HS-5 (cell line): ENCODE measurements around the gene ST3GAL4.
"Not testable (repeated sequence)": the region's sequence is repeated elsewhere in the genome, so short reads cannot be mapped to it uniquely, and the experiment has no call there.

ENCODE experiments used
- DNase-seq: peaks from one replicate; pipeline ENCODE4 v3.0.0-alpha.2; 2012; ENCODE audit warnings: low read depth

ST3GAL4 gene

DNA sequence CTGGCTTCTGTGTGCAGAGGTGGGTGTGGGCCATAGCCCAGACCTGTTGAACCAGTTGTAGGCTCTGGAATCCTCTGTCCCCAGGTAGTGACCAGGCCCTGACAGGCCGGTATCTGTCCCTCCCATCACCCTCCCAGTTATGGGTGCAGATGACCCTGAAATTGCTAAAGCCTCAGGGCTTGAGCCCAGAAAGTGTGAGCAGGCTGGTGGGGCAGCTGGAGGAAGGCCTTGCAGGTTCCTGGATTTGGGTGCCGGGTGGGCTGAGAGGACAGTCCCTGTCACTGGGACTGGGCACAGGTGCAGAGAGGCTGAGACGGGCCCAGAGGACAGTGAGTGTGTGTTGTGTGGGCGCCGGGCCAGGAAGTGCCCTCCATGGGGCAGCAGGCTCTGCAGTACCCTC lies 10.0 kb downstream of the ST3GAL4 start:
- DNase-seq: not testable (repeated sequence)

DNA sequence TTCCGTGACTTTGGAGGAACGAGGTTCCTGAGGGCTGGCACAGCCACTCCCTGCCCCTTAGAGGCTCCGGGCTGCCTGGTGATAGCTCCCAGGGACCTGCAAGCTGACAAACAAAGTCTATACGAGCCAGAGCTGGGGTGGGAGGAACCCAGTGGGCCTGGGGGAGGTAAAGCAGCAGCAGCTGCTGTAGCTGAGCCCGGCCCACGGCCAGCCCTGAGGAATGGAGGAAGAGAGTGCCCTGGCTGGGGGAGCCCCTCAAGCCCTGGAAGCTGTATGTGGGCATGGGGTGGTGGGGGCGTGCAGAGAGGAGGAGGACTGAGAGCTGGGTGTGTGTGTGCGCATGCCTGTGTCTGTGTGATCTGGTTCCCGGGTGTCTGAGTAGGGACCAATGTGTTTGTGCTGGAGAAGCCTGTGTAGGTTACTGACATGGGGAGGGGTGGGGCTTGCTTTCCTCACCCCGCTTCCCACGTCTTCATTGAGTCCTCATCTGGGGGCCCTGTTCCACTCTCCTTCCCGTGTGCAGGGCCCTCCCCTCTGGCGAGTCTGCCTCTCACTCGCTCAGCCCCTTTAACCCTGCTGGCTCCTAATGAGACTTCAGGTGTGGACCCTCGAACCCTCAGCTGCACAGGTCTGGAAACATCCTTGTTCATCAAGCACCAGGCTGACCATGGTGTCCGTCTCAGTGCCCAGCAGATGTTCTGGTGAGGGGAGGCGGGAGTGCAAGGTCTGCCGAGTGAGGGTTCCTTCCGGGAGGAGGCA lies 10.8 kb downstream of the ST3GAL4 start:
- no peak for DNase-seq

DNA sequence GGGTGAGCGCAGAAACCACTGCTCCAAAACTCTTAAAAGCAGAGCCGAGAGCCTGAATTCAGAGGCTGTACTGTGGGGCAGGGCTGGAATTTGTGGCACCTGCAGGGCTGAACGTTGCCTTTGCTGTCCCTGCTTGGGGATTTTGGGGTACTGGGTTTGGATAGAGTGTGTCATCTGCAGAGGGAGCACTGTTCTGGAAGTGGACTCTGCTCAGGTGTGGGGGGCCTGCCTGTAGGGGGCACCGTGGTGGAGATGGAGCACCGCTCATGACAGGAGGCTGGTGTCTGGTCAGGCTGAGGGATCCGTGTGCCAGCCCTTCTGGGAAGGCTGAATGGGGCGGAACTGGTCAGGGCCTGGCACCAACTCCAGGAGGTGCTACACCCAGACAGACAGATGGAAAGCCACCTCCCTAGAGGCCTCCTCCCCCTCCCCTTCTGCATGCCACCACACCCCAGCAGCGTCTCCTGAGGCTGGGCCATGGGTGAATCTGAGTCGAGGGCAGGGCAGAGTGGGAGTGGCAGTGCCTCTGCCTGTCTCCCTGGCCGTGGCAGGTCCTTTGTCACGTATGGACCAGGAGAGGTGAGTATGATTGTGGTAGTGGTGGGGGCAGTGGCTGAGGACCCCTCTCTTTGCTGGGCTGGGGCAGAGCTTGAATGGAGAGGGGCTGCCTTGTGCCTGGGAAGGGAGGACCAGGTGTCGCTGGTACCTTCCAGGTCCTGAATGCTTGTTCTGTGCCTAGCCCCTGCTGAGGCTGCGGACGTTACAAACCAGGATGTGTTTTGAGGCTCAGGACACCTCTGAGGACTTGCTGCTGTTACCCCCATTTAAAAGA lies 11.6 kb downstream of the ST3GAL4 start:
- DNase-seq: not testable (repeated sequence)

DNA sequence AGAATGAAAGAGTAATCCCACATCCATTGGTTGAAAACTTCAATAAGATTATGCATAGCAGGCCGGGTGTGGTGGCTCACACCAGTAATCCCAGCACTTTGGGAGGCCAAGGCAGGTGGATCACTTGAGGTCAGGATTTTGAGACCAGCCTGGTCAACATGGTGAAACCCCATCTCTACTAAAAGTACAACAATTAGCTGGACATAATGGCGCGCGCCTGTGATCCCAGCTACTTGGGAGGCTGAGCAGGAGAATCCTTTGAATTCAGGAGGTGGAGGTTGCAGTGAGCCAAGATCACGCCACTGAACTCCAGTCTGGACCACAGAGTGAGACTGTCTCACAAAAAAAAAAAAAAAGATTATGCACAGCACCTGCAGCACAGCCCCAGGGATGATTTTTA lies 12.3 kb downstream of the ST3GAL4 start:
- DNase-seq: not testable (repeated sequence)

DNA sequence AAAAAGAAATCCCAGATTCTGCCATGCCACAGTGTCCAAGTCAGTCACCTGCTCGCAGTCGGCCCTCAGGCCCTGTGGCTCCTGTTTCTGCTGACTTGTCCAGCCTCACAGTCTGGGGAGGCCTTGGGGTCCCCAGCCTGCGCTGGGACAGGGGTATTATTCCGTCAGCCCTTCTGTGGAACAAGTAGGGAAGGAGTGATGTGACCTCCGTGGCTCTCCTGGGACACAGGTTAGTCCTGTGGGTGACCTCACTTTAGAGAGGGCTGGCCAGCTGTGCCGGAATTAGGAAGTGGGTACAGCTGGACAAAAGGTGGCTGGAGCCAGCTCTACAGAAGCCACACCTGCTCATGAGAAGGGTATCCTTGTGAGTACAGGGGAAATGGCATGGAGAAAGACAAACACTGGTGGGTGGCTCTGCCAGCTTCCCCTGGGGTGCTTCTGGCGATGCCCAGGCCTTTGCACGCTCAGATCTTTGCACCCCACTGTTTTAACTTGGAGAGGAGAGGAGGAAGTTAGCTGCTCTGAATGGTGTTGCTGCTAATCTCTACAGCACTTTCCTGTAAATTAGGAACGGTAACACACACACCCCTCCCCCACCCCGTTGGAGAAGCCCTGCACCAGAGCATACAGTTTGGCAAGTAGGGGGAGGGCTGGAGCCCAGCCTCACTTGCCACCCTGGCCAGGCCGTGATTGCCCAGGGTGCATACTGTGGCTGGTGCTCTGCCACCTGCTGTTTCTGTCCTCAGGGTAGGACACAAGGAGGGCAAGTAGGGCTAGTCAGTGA lies 13.0 kb downstream of the ST3GAL4 start:
- DNase-seq: not testable (repeated sequence)

DNA sequence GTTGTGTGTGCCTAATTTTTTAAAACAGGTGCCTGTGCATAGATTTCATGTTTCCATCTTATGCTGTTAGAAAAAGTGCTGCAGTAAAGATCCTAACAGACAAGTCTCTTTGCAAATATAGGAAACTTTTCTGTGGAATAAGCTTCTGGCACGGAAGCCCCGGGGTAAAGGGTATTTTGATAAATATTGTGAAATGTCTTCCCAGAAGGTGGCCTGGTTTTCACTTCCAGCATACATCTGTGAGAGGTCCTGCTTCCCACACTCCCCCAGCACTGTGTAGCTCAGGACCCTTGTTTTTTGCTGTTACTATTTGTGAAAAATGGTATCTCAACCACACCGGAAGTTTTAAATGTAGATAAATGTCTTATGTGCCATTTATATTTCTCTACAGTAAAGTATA lies 14.5 kb downstream of the ST3GAL4 start:
- no peak for DNase-seq

DNA sequence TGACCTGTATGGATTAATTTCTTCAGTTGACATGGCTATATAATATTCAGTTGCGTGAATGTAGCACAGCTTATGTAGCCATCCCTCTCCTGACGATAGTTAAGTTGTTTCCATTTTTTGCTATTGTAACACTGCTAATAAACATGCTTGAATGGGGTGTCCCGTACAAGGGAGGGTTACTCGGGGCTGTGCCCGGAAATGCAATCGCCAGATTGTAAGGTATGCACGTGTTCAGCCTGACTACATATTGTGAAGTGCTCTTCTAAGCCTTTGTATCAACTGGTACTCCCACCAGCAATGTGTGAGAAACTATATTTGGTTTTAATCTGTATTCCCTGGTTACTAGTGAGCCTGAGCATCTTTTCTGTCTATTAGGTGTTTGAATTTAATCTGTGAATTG lies 16.1 kb downstream of the ST3GAL4 start:
- no peak for DNase-seq

DNA sequence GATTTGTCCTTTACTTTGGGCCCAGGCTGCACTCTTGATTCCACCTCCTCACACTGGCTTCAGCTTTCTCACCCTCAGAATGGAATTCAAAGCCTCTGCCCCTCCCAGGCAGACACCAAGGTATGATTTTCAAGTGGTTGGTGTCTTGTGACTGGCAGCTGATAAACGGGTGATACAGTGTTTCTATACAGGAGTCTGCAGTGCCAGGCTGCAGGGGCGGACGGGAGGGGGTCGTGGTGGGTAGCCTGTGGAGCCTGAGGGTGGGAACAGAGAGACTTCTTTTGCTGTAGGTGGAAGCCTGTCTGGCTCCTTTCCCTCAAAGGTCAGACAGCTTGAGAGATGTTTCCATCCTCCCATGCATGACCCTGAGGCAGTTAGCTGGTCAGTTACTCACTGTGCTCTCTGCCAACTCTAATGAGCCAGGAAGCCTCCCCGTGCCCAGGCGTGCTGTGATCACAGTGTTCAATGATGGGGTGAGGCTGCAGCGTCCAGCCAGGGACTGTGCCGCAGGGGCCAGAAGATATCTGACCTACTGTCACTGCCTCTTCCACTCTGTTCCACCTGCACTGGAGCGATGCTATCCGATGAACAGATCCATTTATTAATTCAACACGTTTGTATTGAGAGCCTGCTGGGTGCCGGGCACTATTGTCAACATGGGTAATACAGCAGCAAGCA lies 18.0 kb downstream of the ST3GAL4 start:
- not testable (repeated sequence) for DNase-seq

DNA sequence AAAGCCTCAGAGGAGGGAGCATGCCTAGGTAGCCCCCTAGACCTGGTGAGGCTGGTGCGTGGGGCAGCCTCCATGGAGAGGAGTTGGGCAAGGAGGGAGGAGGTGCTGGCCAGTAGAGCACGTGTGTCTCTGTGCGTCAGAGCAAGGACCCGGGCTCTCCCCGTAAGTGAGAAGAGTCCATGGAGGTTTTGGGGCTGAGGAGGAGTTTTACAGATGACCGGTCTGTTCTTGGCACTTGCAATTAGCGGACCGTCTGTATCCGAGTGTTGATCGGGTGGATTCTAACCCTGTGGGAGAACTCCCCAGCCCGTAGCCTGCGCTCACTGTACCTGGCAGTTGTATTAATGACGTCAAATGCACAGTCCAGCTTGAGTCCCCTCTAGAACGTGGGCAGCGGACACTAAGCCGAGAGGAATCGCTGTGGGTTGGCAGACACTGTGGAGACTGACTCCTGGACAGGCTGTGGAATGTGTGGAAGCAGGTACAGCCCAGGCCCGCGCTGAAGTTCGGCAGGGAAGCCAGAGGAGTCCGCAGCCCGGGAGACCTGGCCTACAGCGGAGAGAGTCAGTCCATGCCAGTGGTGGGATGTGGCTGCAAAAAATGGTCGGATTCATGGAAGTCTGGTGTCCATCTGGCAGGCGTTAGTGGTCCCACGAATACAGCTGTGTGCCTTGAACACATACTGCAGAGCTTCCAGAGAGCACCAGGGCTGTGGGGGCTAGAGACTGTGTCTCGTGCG lies 19.2 kb downstream of the ST3GAL4 start:
- not testable (repeated sequence) for DNase-seq

DNA sequence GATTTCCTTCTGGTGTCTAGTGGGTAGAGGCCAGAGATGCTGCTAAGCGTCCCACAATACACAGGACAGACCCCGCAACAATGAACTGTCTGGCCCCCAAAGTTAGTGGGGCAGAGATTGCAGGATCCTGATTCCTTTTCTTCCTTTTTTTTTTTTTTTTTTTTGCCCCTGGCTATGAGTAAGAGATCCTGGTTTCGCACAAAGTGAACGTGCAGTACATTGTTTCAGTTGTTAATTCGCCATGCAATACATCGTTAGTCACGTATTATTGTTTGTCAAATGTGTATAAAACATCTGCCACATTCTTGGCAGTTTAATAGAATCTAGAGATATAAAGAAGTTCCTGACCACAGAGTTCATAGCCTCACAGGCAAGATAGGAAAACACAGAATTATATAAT lies 20.2 kb downstream of the ST3GAL4 start:
- no peak for DNase-seq

DNA sequence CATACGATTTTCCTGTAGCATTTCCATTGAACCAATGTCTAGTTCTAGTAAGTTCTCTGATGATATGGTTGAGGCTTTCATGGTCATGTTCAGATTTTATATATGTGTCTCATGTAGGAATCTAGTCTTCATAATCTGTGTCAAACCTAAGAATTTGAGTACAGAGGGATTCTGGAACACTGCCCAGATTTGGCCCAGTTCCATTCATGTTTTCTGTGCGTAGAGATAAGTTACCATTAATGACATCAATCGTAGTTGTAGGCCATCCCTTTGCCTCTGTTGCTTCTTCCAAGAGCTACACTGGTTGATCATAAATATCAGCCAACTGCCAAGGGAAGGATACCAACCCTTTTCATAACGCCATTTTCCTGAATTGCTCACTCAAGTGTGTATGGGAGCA lies 23.3 kb downstream of the ST3GAL4 start:
- DNase-seq: no peak

DNA sequence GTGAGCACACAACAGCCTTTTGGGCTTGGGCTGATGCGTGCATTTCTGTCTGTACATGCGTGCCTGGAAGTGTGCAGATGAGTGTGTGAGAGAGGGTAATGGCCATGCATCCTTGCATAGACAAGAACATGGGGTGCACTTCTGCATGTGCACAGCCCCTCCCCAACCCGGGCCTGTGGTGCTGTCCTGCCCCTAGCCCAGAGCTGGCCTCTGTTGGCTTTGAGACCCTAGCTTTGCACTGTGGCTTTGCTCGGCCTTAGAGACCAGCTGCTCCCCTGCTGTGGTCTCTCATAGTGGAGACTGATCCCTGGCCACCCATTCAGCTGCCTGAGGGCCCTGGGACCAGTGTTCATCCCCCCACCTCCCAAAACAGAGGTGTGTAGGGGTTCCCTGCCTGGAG lies 25.4 kb downstream of the ST3GAL4 start:
- no peak for DNase-seq

DNA sequence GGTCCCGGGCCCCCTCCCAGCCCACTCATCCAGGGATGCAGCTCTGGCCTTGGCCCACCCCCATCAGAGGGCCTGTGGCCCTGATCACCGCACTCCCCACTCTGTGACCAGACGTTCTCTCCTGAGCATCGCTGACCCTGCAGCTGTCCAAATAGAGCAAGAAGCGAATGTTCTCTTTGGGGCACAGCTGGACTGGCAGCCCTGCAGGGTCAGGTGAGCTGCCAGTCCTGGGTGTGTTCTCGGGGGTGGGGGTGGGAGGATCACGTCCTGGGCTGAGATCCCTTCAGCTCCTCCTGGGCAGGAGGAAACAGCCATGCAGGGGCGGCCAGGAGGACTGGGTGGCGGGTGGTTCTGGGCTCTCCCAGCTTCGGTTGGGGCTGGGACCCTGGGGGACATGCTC lies 26.5 kb downstream of the ST3GAL4 start:
- DNase-seq: not testable (repeated sequence)

DNA sequence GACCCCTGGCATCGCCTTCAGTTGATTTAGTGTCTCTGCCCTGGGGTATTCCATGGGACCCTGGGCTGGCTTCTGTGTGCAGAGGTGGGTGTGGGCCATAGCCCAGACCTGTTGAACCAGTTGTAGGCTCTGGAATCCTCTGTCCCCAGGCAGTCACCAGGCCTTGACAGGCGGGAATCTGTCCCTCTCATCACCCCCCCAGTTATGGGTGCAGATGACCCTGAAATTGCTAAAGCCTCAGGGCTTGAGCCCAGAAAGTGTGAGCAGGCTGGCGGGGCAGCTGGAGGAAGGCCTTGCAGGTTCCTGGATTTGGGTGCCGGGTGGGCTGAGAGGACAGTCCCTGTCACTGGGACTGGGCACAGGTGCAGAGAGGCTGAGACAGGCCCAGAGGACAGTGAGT lies 27.2 kb downstream of the ST3GAL4 start:
- DNase-seq: not testable (repeated sequence)

DNA sequence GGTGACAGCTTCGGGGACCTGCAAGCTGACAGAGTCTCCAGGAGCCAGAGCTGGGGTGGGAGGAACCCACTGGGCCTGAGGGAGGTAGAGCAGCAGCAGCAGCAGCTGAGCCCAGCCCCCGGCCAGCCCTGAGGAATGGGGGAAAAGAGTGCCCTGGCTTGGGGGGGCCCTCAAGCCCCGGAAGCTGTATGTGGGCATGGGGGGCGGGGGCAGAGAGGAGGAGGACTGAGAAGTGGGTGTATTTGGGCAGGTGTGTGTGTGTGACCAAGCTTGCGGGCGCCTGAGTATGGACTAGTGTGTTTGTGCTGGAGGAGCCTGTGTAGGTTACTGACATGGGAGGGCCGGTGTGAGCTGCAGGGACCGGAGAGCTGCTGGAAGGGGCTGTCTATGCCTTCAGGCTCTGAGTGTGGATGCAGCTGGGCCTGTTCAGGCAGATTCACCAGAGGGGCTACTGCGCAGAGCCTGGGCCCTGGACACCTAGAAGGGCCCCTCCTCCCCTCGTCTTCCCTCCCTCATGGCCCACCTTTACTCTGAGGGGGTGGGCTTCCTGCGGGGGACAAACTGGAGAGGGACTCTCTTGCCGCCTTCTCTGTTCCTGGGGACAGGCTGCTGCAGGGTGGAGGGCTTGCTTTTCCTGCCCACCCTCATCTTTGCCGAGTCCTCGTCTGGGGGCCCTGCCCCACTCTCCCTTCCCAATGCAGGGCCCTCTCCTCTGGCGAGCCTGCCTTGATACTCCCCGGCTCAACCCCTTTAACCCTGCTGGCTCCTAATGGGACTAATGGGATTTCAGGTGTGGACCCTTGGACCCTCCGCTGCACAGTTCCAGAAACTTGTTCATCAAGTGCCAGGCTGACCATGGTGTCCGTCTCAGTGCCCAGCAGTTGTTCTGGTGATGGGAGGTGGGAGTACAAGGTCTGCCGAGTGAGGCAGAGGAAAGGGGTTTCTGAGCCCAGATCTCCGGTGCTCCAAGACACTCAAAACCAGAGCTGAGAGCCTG lies 28.2 kb downstream of the ST3GAL4 start:
- no peak for DNase-seq

DNA sequence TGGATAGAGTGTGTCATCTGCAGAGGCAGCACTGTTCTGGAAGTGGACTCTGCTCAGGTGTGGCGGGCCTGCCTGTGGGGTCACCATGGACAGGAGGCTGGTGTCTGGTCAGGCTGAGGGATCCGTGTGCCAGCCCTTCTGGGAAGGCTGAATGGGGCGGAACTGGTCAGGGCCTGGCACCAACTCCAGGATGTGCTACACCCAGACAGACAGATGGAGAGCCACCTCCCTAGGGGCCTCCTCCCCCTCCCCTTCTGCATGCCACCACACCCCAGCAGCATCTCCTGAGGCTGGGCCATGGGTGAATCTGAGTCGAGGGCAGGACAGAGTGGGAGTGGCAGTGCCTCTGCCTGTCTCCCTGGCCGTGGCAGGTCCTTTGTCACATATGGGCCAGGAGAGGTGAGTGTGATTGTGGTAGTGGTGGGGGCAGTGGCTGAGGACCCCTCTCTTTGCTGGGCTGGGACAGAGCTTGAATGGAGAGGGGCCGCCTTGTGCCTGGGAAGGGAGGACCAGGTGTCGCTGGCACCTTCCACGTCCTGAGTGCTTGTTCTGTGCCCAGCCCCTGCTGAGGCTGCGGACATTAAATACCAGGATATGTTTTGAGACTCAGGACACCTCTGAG lies 29.1 kb downstream of the ST3GAL4 start:
- DNase-seq: no peak

DNA sequence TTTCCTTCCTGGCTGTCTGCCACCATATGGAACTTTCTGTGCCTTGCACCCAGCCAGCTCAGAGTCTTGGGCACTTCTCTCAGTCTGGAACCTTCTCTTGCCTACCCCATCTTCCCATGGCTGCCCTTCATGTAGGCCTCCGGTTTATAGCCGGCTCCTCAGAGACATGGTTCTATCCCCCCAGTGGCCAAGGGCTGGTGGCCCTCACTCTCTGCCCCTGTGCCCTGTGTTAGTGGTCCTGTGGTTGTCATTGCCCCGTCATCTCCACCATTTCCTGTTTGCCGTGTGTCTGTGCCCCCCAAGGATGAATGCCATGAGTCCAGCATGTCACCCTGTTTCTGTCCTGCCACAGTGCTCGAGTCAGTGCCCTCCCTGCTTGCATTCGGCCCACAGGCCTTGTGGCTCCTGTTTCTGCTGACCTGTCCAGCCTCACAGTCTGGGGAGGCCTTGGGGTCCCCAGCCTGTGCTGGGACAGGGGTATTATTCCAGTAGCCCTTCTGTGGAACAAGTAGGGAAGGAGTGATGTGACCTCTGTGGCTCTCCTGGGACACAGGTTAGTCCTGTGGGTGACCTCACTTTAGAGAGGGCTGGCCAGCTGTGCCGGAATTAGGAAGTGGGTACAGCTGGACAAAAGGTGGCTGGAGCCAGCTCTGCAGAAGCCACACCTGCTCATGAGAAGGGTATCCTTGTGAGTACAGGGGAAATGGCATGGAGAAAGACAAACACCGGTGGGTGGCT lies 30.7 kb downstream of the ST3GAL4 start:
- DNase-seq: no peak

DNA sequence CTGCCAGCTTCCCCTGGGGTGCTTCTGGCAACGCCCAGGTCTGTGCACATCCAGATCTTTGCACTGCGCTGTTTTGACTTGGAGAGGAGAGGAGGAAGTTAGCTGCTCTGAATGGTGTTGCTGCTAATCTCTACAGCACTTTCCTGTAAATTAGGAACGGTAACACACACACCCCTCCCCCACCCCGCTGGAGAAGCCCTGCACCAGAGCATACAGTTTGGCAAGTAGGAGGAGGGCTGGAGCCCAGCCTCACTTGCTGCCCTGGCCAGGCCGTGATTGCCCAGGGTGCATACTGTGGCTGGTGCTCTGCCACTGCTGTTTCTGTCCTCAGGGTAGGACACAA lies 31.2 kb downstream of the ST3GAL4 start:
- not testable (repeated sequence) for DNase-seq

DNA sequence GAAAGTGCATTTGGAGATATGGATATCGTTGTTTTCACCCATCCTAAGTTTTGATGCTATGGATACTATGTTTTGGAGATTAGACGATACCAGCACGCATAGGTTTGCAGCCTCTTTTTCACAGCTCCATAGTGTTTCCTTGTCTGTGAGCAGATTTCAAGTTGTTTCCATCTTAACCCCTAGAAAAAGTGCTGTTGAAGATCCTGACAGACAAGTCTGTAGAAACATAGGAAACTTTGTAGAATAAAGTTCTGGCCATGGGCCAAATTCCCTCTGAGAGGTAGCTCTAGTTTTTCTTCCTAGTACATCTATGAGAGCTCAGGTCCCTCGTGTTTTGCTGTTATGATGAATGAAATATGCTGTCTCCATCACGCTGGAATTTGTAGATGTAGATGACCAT lies 32.4 kb downstream of the ST3GAL4 start:
- DNase-seq: no peak
